Gastroesophageal sphincter (tissue), 4 donors: Measurements from ENCODE around the gene C1orf167. TPM values are rescaled to one million over a fixed set of nuclear protein-coding genes. Genes with fewer than 3 reads are reported as not detected.

Experiments used
- ATAC-seq: fragments of 150-250 bp; one replicate; pipeline ENCODE4 v1.9.1; 2016; ENCODE audit warnings: mild to moderate bottlenecking, moderate library complexity
- H3K27ac ChIP-seq, 4 donors: fragments of 200-600 bp; sonication (generic) in 3 of 4; 1 replicate in 3 of 4; 2 replicates in 1 of 4; pipeline ENCODE4 v1.5.1; 2016 to 2019
- H3K27me3 ChIP-seq: fragments of 200-600 bp; sonication (generic); one replicate; pipeline ENCODE4 v1.5.1; 2019
- H3K36me3 ChIP-seq, 2 donors: fragments of 200-600 bp; sonication (generic); one replicate each; pipeline ENCODE4 v1.5.1; 2019; ENCODE audit warnings: control low read depth in 1 of 2
- H3K4me1 ChIP-seq, 3 donors: fragments of 200-600 bp; sonication (generic); 1 replicate in 2 of 3; 2 replicates in 1 of 3; pipeline ENCODE4 v1.5.1; 2016 to 2019; ENCODE audit warnings: control low read depth in 2 of 3
- H3K4me3 ChIP-seq, 2 donors: fragments of 200-600 bp; sonication (generic); one replicate each; pipeline ENCODE4 v1.5.1; 2019; ENCODE audit warnings: mild to moderate bottlenecking in 1 of 2, moderate library complexity in 1 of 2
- H3K9me3 ChIP-seq, 3 donors: fragments of 200-600 bp; sonication (generic); one replicate each; pipeline ENCODE4 v1.5.1; 2017 to 2019; ENCODE audit warnings: control low read depth in 2 of 3
- EP300 ChIP-seq: sonication (generic); formaldehyde crosslinking; IDR thresholded peaks from one replicate; pipeline ENCODE4 v1.6.1; 2017; ENCODE audit warnings: antibody characterized with exemption, mild to moderate bottlenecking
- POLR2A ChIP-seq, 2 donors: fragments of 450-650 bp; IDR thresholded peaks; one replicate each; pipeline ENCODE4 v1.6.1; 2017; ENCODE audit warnings: antibody characterized with exemption in 2 of 2, mild to moderate bottlenecking in 2 of 2, moderate library complexity in 1 of 2
- POLR2AphosphoS5 ChIP-seq: sonication (generic); formaldehyde crosslinking; IDR thresholded peaks from one replicate; pipeline ENCODE4 v1.6.1; 2017; ENCODE audit warnings: antibody characterized with exemption
- WGBS, 2 donors: methylation state at CpG; one replicate each; pipeline ENCODE4 v1.1.5; 2018; ENCODE audit warnings: low coverage in 1 of 2; 5-methylcytosine and 5-hydroxymethylcytosine counted together
- total RNA-seq, 4 donors: library from RNA; depleted of rRNA; stranded (reverse); fragments of >200 nt; gene quantifications; one replicate each; pipeline ENCODE4 v1.1.0, GENCODE V29; 2016
- TF ChIP-seq, protein P1 (sequence below), 4 experiments: fragments of 200-600 bp in 2 of 4; fragments of 450-650 bp in 2 of 4; sonication (generic) in 1 of 4; IDR thresholded peaks; one replicate each; pipeline ENCODE4 v1.5.1; 2017 to 2019; ENCODE audit warnings: antibody characterized with exemption in 4 of 4, mild to moderate bottlenecking in 2 of 4, moderate library complexity in 2 of 4

Gene C1orf167
- total RNA-seq, 4 donors from 2014 or later: 0.35 to 1.4 (median 0.75) TPM

DNA sequence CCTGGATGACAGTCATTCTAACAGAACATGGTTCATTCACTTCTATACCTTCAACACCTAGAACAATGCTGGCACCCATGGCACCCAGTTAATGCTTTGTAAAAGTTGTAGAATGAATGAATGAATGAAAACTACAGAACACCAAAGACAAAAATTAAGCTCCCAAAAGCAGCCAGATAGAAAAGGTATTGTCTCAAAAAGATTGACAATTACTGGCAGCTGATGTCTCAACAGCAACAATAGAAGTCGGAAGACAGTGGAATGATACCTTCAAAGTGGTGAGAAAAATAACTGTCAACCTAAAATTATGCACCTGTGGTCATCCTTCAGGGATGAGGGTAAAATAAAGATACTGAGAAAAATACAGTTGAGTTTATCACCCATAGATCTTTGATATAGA, 4.9 kb upstream of the C1orf167 start:
- peaks cover 0 to 4% (median 0%) of the 10 kb centered on the region in 3 donors for H3K4me1 ChIP-seq
- WGBS, 2 donors: 75 to 80% methylated on average over 1 of the region's 1 CpG
- no peak for ATAC-seq
- H3K4me3 ChIP-seq: no peak overlapping the region
- H3K36me3 ChIP-seq: no peaks in the 10 kb centered on the region
- H3K9me3 ChIP-seq: no peaks in the 10 kb centered on the region
- H3K27me3 ChIP-seq: peaks cover 48% of the 10 kb centered on the region
- TF ChIP-seq EP300 (no peak), POLR2AphosphoS5 (no peak), POLR2A (IDR thresholded peaks at IDR 0.05) (no peak)
- TF ChIP-seq, protein P1, sequence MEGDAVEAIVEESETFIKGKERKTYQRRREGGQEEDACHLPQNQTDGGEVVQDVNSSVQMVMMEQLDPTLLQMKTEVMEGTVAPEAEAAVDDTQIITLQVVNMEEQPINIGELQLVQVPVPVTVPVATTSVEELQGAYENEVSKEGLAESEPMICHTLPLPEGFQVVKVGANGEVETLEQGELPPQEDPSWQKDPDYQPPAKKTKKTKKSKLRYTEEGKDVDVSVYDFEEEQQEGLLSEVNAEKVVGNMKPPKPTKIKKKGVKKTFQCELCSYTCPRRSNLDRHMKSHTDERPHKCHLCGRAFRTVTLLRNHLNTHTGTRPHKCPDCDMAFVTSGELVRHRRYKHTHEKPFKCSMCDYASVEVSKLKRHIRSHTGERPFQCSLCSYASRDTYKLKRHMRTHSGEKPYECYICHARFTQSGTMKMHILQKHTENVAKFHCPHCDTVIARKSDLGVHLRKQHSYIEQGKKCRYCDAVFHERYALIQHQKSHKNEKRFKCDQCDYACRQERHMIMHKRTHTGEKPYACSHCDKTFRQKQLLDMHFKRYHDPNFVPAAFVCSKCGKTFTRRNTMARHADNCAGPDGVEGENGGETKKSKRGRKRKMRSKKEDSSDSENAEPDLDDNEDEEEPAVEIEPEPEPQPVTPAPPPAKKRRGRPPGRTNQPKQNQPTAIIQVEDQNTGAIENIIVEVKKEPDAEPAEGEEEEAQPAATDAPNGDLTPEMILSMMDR (IDR thresholded peaks at IDR 0.05): no peak
- no peak overlapping the region for H3K27ac ChIP-seq

DNA sequence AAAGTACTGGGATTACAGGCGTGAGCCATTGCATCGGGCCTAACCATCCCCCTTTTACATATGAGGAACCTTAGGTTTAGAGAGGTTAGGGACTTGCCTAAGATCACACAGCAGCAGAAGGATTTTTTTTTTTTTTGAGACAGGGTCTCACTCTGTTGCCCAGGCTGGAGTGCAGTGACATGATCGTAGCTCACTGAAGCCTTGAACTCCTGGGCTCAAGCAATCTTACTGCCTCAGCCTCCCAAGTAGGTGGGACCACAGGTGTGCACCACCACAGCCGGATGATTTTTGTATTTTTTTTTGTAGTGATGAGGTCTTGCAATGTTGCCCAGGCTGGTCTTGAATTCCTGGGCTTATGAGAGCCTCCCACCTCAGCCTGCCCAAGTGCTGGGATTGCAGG, 2.2 kb upstream of the C1orf167 start:
- Histone ChIP-seq H3K9me3 (no peaks in the 10 kb centered on the region), H3K36me3 (no peaks in the 10 kb centered on the region), H3K27ac (no peak overlapping the region), H3K4me1 (peaks cover 0 to 9% (median 0%) of the 10 kb centered on the region in 3 donors), H3K4me3 (no peak overlapping the region), H3K27me3 (peaks cover 64% of the 10 kb centered on the region)
- 90 to 94% methylated on average over 2 to 3 of the region's 4 CpGs for WGBS, 2 donors
- no peak for TF ChIP-seq POLR2AphosphoS5
- TF ChIP-seq, protein P1 (IDR thresholded peaks at IDR 0.05): no peak
- no peak for TF ChIP-seq POLR2A (IDR thresholded peaks at IDR 0.05)
- no peak for ATAC-seq

DNA sequence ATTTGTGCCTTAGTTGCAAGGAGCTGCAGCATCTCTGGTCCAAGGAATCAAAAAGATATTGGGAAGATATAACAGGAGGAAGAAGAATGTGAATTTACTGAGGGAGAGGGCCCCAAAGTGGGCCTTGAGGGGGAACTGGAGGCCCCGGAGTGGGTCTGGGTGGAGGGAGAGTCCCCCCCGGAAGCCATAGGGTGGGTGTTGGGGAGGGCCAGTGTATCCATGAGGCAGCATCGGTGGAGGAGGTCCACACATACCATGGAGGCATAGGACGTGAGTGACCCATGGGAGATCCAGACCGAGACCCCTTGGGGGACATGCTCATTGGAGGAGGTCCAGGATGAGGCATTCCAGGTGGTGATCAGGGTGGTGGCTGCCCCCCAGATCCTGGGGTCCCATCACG, 708 bp upstream of the C1orf167 start:
- Histone ChIP-seq H3K4me3 (no peak overlapping the region), H3K36me3 (no peaks in the 10 kb centered on the region), H3K9me3 (no peaks in the 10 kb centered on the region), H3K27ac (no peak overlapping the region), H3K27me3 (peaks cover 63% of the 10 kb centered on the region), H3K4me1 (peaks cover 0 to 9% (median 0%) of the 10 kb centered on the region in 3 donors)
- 54% methylated on average over 3 of the region's 6 CpGs; no CpG with 5 or more reads in 1 of the 2 donors for WGBS, 2 donors
- ATAC-seq: no peak
- TF ChIP-seq, protein P1 (IDR thresholded peaks at IDR 0.05): no peak
- TF ChIP-seq POLR2AphosphoS5: no peak
- no peak for TF ChIP-seq EP300
- no peak for TF ChIP-seq POLR2A (IDR thresholded peaks at IDR 0.05)

DNA sequence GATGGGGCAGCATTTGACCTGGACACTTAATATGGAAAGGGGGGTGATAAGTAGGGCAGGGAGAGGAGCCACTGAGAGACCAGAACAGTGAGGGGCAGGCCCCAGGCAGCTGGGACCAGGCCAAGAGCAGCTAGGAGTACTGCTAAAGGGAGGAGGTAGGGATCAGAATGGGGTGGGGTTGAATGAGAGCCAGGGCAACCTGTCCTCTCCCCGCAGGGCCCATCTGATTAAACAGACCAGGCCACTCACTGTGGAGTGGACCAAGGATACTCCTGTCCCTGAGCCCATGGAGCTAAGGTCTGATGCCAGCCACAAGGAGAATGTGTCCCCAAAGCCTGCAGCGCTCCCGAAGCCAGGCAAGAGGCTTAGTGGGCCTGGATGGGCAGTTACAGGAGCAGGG, 2.1 kb downstream of the C1orf167 start:
- H3K27ac ChIP-seq: no peak overlapping the region
- no peak for ATAC-seq
- H3K4me3 ChIP-seq: no peak overlapping the region
- no peaks in the 10 kb centered on the region for H3K36me3 ChIP-seq
- H3K27me3 ChIP-seq: peaks cover 58% of the 10 kb centered on the region
- WGBS, 2 donors: no CpG with 5 or more reads among the region's 3 CpGs
- H3K4me1 ChIP-seq: peaks cover 0 to 9% (median 0%) of the 10 kb centered on the region in 3 donors
- TF ChIP-seq POLR2AphosphoS5 (no peak), EP300 (no peak), POLR2A (IDR thresholded peaks at IDR 0.05) (no peak)
- TF ChIP-seq, protein P1 (IDR thresholded peaks at IDR 0.05): no peak
- no peaks in the 10 kb centered on the region for H3K9me3 ChIP-seq

DNA sequence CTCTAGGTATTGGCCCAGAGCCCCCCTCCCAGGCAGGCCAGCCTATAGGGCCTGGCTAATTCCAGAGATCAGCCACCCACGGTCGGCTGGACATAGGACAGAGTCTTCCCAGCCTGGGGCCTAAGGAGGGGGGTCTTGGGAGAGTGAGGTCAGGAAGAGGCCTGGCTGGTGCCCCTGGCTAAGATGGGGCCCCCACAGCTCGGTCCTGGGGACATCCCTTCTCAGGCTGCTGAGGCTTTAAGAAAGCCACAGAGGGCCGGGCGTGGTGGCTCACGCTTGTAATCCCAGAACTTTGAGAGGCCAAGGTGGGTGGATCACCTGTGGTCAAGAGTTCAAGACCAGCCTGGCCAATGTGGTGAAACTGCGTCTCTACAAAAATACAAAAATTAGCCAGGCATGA, 2.5 kb downstream of the C1orf167 start:
- H3K9me3 ChIP-seq: no peaks in the 10 kb centered on the region
- peaks cover 0 to 9% (median 0%) of the 10 kb centered on the region in 3 donors for H3K4me1 ChIP-seq
- H3K27me3 ChIP-seq: peaks cover 58% of the 10 kb centered on the region
- ATAC-seq: no peak
- 85 to 100% methylated on average over 3 to 5 of the region's 7 CpGs for WGBS, 2 donors
- no peaks in the 10 kb centered on the region for H3K36me3 ChIP-seq
- H3K4me3 ChIP-seq: no peak overlapping the region
- TF ChIP-seq EP300 (no peak), POLR2AphosphoS5 (no peak), POLR2A (IDR thresholded peaks at IDR 0.05) (no peak)
- TF ChIP-seq, protein P1 (IDR thresholded peaks at IDR 0.05): no peak
- H3K27ac ChIP-seq: no peak overlapping the region
